Choroid plexus epithelial cell (primary cell): ENCODE results near the gene VWA1.
"Not testable (repeated sequence)": the region's sequence is repeated elsewhere in the genome, so short reads cannot be mapped to it uniquely, and the experiment has no call there.

ENCODE experiments used
- DNase-seq: peaks from one replicate; pipeline ENCODE4 v3.0.0-alpha.2; 2010; ENCODE audit warnings: low read depth
- H3K4me3 ChIP-seq: 2 replicates; pipeline ENCODE4 v1.5.1; 2011; ENCODE audit warnings: low read depth, mild to moderate bottlenecking, control low read depth, low read length, moderate library complexity
- CTCF ChIP-seq: conservative IDR thresholded peaks from 2 replicates; pipeline ENCODE4 v1.5.1; 2011; ENCODE audit warnings: low read depth, mild to moderate bottlenecking, control low read depth, inconsistent platforms, low read length, moderate library complexity

The VWA1 gene

GRCh38 chr1:1483714-1484113 is 48.2 kb downstream of the VWA1 start:
- no peak overlapping the region for H3K4me3 ChIP-seq
- DNase-seq = no peak
- TF ChIP-seq CTCF = no peak

GRCh38 chr1:1484976-1485750 is 49.7 kb downstream of the VWA1 start:
- DNase-seq, H3K4me3 ChIP-seq: not testable (repeated sequence)

- not testable (repeated sequence) for DNase-seq, H3K4me3 ChIP-seq
Measured at GRCh38 chr1:1485755-1486317, 50.3 kb downstream of the VWA1 start.

- no peak for TF ChIP-seq CTCF
- H3K4me3 ChIP-seq = no peak overlapping the region
- DNase-seq = no peak
Measured at GRCh38 chr1:1487701-1488100, 52.2 kb downstream of the VWA1 start.

- DNase-seq = no peak
- no peak overlapping the region for H3K4me3 ChIP-seq
- TF ChIP-seq CTCF = no peak
Measured at GRCh38 chr1:1489231-1489630, 53.7 kb downstream of the VWA1 start.

- no peak for DNase-seq
- H3K4me3 ChIP-seq = no peak overlapping the region
- TF ChIP-seq CTCF = no peak
Measured at GRCh38 chr1:1489861-1490260, 54.4 kb downstream of the VWA1 start.

- H3K4me3 ChIP-seq = no peak overlapping the region
- DNase-seq = no peak
- no peak for TF ChIP-seq CTCF
Measured at GRCh38 chr1:1490633-1491230, 55.2 kb downstream of the VWA1 start.

GRCh38 chr1:1491601-1492000 is 56.1 kb downstream of the VWA1 start:
- DNase-seq = no peak
- H3K4me3 ChIP-seq = no peak overlapping the region
- TF ChIP-seq CTCF = no peak
